GM23248 (cell line): ENCODE data around the gene SF3A2. TPM values are rescaled to one million over a fixed set of nuclear protein-coding genes. Genes with fewer than 3 reads are reported as not detected.

ENCODE experiments used
- DNase-seq: peaks from one replicate; pipeline ENCODE4 v3.0.0-alpha.2; 2015
- H2AFZ ChIP-seq: fragments of 200-600 bp; sonication (generic); 2 replicates; pipeline ENCODE4 v1.6.1; 2016; ENCODE audit warnings: antibody characterized with exemption
- H3F3A ChIP-seq: fragments of 200-600 bp; sonication (generic); 2 replicates; pipeline ENCODE4 v1.6.1; 2016; ENCODE audit warnings: mild to moderate bottlenecking, antibody characterized with exemption, mixed run types; ENCODE audit not compliant: insufficient read depth
- H3K27ac ChIP-seq: fragments of 200-600 bp; sonication (generic); 2 replicates; pipeline ENCODE4 v1.5.1; 2016; ENCODE audit warnings: mild to moderate bottlenecking
- H3K27me3 ChIP-seq: fragments of 200-600 bp; sonication (generic); replicated peaks from 2 replicates; pipeline ENCODE4 v1.6.1; 2016; ENCODE audit warnings: mild to moderate bottlenecking; ENCODE audit not compliant: insufficient read depth
- H3K36me3 ChIP-seq: fragments of 200-600 bp; sonication (generic); 2 replicates; pipeline ENCODE4 v1.6.1; 2016; ENCODE audit warnings: low read depth, mild to moderate bottlenecking
- H3K4me1 ChIP-seq: fragments of 200-600 bp; sonication (generic); 2 replicates; pipeline ENCODE4 v1.6.1; 2016; ENCODE audit warnings: mild to moderate bottlenecking; ENCODE audit not compliant: insufficient read depth
- H3K4me2 ChIP-seq: fragments of 200-600 bp; sonication (generic); one replicate; pipeline ENCODE4 v1.6.1; 2016; ENCODE audit warnings: mild to moderate bottlenecking; ENCODE audit not compliant: unreplicated experiment
- H3K4me3 ChIP-seq: fragments of 200-600 bp; sonication (generic); 2 replicates; pipeline ENCODE4 v1.5.1; 2016; ENCODE audit warnings: mild to moderate bottlenecking
- H3K79me2 ChIP-seq: fragments of 200-600 bp; sonication (generic); 2 replicates; pipeline ENCODE4 v1.6.1; 2016; ENCODE audit warnings: mild to moderate bottlenecking; ENCODE audit not compliant: insufficient read depth
- H3K9ac ChIP-seq: fragments of 200-600 bp; sonication (generic); 2 replicates; pipeline ENCODE4 v1.6.1; 2016; ENCODE audit warnings: mild to moderate bottlenecking
- H3K9me2 ChIP-seq: fragments of 200-600 bp; sonication (generic); 2 replicates; pipeline ENCODE4 v1.6.1; 2016; ENCODE audit warnings: mixed run types, mild to moderate bottlenecking, moderate library complexity; ENCODE audit not compliant: insufficient read depth
- H3K9me3 ChIP-seq: fragments of 200-600 bp; sonication (generic); one replicate; pipeline ENCODE4 v1.6.1; 2017; ENCODE audit warnings: low read depth
- H4K20me1 ChIP-seq: fragments of 200-600 bp; sonication (generic); 2 replicates; pipeline ENCODE4 v1.6.0; 2016; ENCODE audit not compliant: insufficient read depth
- EZH2 ChIP-seq: fragments of 200-600 bp; sonication (generic); IDR thresholded peaks from 2 replicates; pipeline ENCODE4 v1.6.1; 2018; ENCODE audit warnings: antibody characterized with exemption, mild to moderate bottlenecking; ENCODE audit not compliant: insufficient read depth, poor library complexity, severe bottlenecking
- EZH2phosphoT487 ChIP-seq: fragments of 200-600 bp; sonication (generic); IDR thresholded peaks from 2 replicates; pipeline ENCODE4 v1.6.1; 2018; ENCODE audit warnings: antibody characterized with exemption, moderate library complexity, mild to moderate bottlenecking, low read depth; ENCODE audit not compliant: insufficient read depth
- whole genome bisulfite sequencing, 2 experiments: methylation state at CpG; one replicate each; pipeline ENCODE4 v1.1.6; 2015 to 2017; ENCODE audit warnings: low lambda C conversion rate in 2 of 2, low coverage in 1 of 2; ENCODE audit errors: missing lambda C conversion rate in 2 of 2; 5-methylcytosine and 5-hydroxymethylcytosine counted together
- in situ Hi-C: fragments of 300-500 bp; cut with MboI; formaldehyde crosslinking; loops from 2 replicates; pipeline ENCODE4 v1.15.0; 2020
- polyA plus RNA-seq: library from polyadenylated mRNA; unstranded; fragments of >200 nt; fragmentation: Nextera tagmentation; extraction: Ambion mirVana; gene quantifications from 2 replicates; pipeline ENCODE4 v1.2.1, GENCODE V29; 2016
- total RNA-seq: library from RNA; depleted of rRNA; stranded (reverse); fragments of >200 nt; shearing (Covaris generic); gene quantifications from 2 replicates; pipeline ENCODE4 v1.2.3, GENCODE V29; 2014

Gene SF3A2
- total and polyA plus RNA-seq, 2 experiments from 2014 or later, result 16.8 to 26.7 TPM

DNA sequence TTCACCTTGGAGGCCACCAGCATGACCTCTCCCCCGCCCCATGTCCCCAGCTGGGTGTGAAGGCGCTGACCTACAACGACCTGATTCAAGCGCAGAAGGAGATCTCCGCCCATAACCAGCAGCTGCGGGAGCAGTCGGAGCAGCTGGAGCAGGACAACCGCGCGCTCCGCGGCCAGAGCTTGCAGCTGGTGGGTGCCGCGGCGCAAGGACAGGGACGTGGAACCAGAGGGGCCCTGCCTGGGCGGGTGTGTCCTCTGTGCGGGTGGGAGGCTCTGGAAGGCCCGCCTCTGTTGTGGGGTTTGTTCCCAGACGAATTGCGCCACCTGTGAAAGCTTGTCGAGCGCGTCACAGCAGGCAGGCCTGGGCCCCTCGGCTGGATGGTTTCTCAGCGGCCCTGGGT is 22.8 kb upstream of the SF3A2 start:
- no peaks in the 10 kb centered on the region for H4K20me1 ChIP-seq
- peaks cover 4% of the 10 kb centered on the region for H3K4me1 ChIP-seq
- no peaks in the 10 kb centered on the region for H3K9me2 ChIP-seq
- no peaks in the 10 kb centered on the region; the same call in 1 of the 2 replicates for H3K36me3 ChIP-seq
- H3K27ac ChIP-seq, result no peak overlapping the region
- H3K79me2 ChIP-seq, result peaks cover 9% of the 10 kb centered on the region; the same call in 1 of the 2 replicates
- no peaks in the 10 kb centered on the region for H3K9me3 ChIP-seq
- H2AFZ ChIP-seq, result no peak overlapping the region
- no peak overlapping the region for H3K4me2 ChIP-seq
- H3F3A ChIP-seq, result peaks cover 5% of the 10 kb centered on the region; the same call in 1 of the 2 replicates
- no peaks in the 10 kb centered on the region for H3K27me3 ChIP-seq
- H3K4me3 ChIP-seq, result no peak overlapping the region
- WGBS, 2 experiments, result 87 to 89% methylated on average over 26 of the region's 26 CpGs
- in situ Hi-C loops, result no loop called here
- TF ChIP-seq EZH2phosphoT487 (no peak), EZH2 (no peak)
- no peak overlapping the region for H3K9ac ChIP-seq
- no peak for DNase-seq

DNA sequence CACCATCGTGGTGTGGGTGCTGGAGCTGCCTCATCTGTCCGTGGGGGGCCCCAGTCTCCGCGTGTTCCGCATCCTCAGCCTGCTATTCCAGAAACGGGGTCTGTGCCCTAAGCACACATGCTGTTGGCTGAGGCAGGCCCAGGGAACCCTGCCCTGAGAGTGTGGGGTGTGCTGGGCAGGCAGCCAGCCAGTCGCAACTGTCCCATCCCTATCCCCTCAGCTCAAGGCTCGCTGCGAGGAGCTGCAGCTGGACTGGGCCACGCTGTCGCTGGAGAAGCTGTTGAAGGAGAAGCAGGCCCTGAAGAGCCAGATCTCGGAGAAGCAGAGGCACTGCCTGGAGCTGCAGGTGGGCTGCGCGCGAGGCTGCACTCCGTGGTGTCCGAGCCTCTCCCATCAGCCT is 22.4 kb upstream of the SF3A2 start:
- no peaks in the 10 kb centered on the region for H3K9me3 ChIP-seq
- no peak overlapping the region for H3K27ac ChIP-seq
- no peak overlapping the region for H2AFZ ChIP-seq
- no peaks in the 10 kb centered on the region for H4K20me1 ChIP-seq
- H3K9me2 ChIP-seq, result no peaks in the 10 kb centered on the region
- 0 out of 2 replicates have a peak, but pooled peaks cover under 1% of the 10 kb centered on the region for H3F3A ChIP-seq
- no peak overlapping the region for H3K4me2 ChIP-seq
- no peaks in the 10 kb centered on the region for H3K27me3 ChIP-seq
- 84 to 87% methylated on average over 17 of the region's 17 CpGs for WGBS, 2 experiments
- no peak for DNase-seq
- H3K36me3 ChIP-seq, result no peaks in the 10 kb centered on the region; the same call in 1 of the 2 replicates
- TF ChIP-seq EZH2 (no peak), EZH2phosphoT487 (no peak)
- no peak overlapping the region for H3K4me3 ChIP-seq
- H3K79me2 ChIP-seq, result peaks cover 10% of the 10 kb centered on the region; the same call in 1 of the 2 replicates
- H3K4me1 ChIP-seq, result no peaks in the 10 kb centered on the region
- H3K9ac ChIP-seq, result no peak overlapping the region
- in situ Hi-C loops, result no loop called here

DNA sequence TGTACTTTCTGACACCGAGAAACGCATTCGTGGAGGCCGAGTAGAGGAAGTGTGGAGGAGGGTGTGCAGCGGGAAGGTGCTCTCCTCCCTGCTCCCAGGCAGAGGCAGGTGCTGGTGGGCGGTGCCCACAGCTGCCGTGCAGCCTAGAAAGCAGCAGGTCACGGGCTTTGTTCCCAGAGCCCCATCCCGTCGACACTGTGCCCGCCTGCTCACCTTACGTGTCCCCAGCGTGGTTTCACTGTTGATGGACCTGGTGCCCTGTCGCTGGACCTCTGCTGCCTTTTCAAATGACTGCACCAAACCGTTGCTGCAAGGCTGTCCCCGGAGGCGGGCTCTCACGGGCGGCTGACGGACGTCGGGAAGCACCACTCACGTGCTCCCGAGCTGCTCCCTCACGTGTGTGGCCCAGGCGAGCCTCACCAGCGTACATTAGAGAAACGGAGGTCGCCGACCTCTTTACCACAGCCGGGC is 21.3 kb upstream of the SF3A2 start:
- Histone ChIP-seq H3K27ac (no peak overlapping the region), H3K27me3 (no peaks in the 10 kb centered on the region), H3K9me2 (no peaks in the 10 kb centered on the region), H3K79me2 (peaks cover 12% of the 10 kb centered on the region; the same call in 1 of the 2 replicates), H3K36me3 (no peaks in the 10 kb centered on the region; the same call in 1 of the 2 replicates), H3K9me3 (no peaks in the 10 kb centered on the region), H3K4me2 (no peak overlapping the region), H3F3A (no peaks in the 10 kb centered on the region), H3K4me1 (no peaks in the 10 kb centered on the region), H3K9ac (no peak overlapping the region), H3K4me3 (no peak overlapping the region), H2AFZ (no peak overlapping the region), H4K20me1 (no peaks in the 10 kb centered on the region)
- TF ChIP-seq EZH2phosphoT487 (no peak), EZH2 (no peak)
- DNase-seq, result no peak
- WGBS, 2 experiments, result 87 to 88% methylated on average over 31 of the region's 31 CpGs
- in situ Hi-C loops, result no loop called here

DNA sequence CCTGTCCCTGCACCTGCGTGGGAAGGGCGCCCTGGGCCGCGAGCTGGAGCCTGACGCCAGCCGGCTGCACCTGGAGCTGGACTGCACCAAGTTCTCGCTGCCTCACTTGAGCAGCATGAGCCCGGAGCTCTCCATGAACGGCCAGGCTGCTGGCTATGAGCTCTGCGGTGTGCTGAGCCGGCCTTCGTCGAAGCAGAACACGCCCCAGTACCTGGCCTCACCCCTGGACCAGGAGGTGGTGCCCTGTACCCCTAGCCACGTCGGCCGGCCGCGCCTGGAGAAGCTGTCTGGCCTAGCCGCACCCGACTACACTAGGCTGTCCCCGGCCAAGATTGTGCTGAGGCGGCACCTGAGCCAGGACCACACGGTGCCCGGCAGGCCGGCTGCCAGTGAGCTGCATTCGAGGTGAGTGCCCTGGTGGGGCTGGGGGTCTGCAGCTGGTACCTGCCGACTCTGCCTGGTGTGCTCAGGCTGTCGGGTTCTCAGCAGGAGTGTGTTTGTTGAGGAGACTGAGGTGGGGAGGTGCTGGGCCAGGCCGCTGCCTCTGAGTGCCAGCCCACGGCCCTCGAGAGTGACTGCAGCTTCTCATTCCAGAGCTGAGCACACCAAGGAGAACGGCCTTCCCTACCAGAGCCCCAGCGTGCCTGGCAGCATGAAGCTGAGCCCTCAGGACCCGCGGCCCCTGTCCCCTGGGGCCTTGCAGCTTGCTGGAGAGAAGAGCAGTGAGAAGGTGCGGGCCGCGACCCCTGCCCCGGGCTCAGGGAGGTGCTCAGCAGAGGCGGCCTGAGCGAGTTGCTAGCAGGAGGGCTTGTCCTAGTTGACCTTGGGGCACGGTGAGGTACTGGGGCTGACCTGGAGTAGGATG is 20.0 kb upstream of the SF3A2 start:
- no peaks in the 10 kb centered on the region for H3K9me2 ChIP-seq
- no peak overlapping the region for H2AFZ ChIP-seq
- H3F3A ChIP-seq, result no peaks in the 10 kb centered on the region
- H3K4me1 ChIP-seq, result no peaks in the 10 kb centered on the region
- H3K4me2 ChIP-seq, result no peak overlapping the region
- H3K9ac ChIP-seq, result no peak overlapping the region
- H3K27ac ChIP-seq, result no peak overlapping the region
- H4K20me1 ChIP-seq, result no peaks in the 10 kb centered on the region
- DNase-seq, result no peak
- H3K4me3 ChIP-seq, result no peak overlapping the region
- no peak for TF ChIP-seq EZH2phosphoT487
- TF ChIP-seq EZH2, result no peak
- in situ Hi-C loops, result no loop called here
- H3K9me3 ChIP-seq, result no peaks in the 10 kb centered on the region
- no peaks in the 10 kb centered on the region; the same call in 1 of the 2 replicates for H3K36me3 ChIP-seq
- H3K27me3 ChIP-seq, result no peaks in the 10 kb centered on the region
- WGBS, 2 experiments, result 95 to 96% methylated on average over 42 of the region's 43 CpGs
- H3K79me2 ChIP-seq, result peaks cover 18% of the 10 kb centered on the region; the same call in 1 of the 2 replicates
